Femur (tissue), 1 donor: ENCODE results near the gene ATP7B.
A peak's percentile ranks its signal among the peaks of the same experiment; 100 is the strongest.

Experiments
- DNase-seq: peaks from one replicate; pipeline ENCODE4 v3.0.0-alpha.2; 2017

Gene ATP7B

GRCh38 chr13:51976423-51976822, 34.8 kb downstream of the ATP7B start:
- no peak for DNase-seq

DNA sequence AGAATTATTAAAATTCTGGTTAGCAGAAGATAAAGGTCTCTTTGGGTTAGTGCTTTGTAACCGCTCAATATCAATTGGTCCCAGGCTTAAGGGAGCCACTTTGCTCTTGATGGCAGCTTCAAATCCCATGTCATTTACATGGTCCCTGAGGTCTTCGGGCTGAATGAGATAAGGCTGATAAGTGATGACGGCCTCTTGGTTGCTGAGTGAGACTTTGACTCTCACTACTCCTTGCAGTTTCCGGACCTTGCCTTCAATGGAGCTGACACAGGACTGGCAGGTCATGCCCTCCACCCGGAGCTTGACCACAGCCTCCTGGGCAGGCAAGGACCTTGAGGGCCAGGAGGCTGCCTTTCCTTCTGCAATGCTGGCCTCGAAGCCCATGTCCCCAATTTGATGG, 36.8 kb downstream of the ATP7B start:
- no peak for DNase-seq

DNA sequence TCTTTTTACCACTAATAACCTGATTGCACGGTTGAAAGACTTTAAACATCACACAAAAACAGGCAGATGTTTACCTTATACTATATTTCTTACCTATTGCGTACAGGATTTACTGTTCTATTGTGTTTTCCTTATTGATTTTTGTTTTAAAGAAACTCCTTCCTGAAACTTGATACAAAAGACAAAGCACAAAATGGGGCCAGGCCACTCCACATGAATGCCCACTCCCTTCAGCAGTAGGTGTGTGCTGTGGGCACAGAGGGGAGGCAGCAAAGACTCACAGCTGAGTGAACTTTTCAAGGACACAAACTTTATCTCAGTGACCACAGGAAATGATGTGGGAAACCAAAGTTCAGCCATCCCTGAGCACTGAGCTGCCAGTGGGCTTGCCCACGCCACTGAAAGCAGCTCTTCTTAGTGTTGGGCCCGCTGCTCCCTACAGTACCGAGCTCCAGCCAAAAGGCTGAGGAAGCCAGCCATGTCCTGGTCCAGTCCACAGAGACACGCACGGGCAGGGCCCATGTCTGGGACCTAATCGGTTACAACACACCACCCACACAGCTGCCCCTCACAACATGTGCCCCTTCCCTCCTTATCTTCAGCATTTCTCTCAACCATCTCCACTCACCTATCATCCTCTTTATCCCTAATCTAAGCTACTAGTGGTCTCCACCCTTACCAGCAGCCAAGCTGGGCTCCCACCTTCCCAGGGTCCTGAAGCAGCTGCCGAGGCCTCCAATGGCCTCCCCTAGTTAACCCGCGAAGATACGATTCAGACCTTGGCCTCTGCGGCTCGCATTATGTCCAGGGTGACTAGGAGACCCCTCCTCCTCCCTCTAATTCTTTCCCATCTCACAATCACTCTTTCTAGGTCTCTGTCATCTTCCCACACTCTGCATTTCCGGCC, 39.5 kb downstream of the ATP7B start:
- DNase-seq = no peak

DNA sequence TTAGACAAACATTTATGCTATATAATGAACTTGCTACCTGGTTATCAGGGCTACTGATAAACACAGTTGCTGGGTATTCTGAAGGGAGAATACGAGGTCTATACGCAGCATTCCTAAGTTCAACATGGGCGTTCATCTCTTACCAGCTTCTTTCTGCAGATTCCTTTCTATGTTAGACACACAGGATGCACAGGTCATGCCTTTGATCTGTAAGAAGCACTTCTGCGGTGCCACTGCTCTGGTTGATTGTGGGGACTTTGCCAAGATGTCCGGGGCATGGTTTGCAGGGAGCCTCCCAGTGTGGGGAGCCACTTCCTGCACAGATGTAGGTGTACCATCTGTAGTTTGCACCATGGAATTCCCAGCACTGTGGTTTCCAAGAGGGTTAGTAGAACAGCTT, 40.9 kb downstream of the ATP7B start:
- DNase-seq = no peak

GRCh38 chr13:51967482-51968446, 43.5 kb downstream of the ATP7B start:
- DNase-seq = no peak

GRCh38 chr13:51966186-51966585, 45.1 kb downstream of the ATP7B start:
- no peak for DNase-seq

DNA sequence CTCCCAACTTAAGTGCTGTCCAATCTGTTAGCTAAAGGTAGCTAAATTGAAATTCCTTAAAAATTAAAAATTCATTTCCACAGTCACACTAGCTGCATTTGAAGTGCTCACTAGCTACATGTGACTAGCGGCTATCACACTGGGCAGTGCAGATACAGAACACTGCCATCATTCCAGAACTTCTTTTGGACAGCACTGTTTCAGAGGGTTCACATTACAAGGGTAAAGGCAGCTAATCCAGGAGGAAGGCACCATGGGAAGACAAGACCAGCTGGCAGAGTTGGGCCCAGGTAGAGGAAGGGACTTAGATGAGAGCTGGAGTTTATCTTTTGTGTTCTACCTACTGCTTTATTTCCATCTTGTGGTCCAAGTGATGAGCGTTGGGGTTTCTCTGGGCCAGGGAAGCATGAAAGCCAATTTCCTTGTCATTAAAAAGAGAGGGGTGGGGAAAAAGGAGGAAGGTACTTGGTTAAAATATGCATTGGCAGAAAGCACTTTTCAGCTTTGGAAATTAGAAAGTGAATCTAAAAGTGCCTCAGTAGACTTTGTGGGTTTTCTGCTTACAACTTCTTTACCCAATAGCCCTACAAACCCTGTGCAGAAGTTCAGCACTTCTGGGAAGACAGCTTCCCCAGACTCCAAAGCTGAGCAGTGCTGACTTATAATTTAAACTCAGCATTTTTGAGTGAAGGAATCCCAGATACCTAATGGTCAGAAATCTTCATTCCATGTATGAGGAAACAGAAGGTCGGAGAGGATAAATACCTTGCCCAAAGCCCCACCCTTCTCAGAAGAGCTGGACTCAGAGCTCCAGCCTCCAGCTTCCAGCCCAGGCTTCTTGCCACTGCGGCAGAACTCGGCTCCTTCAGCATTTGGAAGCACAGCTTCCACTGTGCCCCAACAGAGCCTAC, 49.5 kb downstream of the ATP7B start:
- no peak for DNase-seq

- no peak for DNase-seq
These were observed 50.5 kb downstream of the ATP7B start for GRCh38 chr13:51960766-51961165.

- no peak for DNase-seq
These were observed 51.5 kb downstream of the ATP7B start for GRCh38 chr13:51959773-51960172.

- no peak for DNase-seq
These were observed 53.1 kb downstream of the ATP7B start for GRCh38 chr13:51958217-51958547.

GRCh38 chr13:51957377-51958216, 53.7 kb downstream of the ATP7B start:
- no peak for DNase-seq

DNA sequence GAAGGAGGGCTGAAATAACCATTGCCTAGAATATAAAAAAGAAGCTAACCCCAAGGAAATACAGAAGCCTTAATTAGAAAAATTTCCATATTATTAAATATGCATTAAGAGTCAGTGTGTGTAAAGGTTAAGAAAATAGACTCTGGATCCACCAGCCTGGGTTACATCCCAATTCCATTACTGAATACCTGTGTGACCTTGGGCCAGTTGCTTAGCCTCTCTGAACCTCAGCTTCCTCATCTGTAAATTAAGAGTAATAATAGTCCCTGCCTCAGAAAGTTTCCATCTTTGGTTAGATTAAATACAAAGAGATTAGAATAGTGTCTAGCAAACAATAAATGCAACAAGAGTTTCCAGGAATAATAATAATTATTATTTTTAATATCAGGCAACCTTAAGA, 54.5 kb downstream of the ATP7B start:
- no peak for DNase-seq

DNA sequence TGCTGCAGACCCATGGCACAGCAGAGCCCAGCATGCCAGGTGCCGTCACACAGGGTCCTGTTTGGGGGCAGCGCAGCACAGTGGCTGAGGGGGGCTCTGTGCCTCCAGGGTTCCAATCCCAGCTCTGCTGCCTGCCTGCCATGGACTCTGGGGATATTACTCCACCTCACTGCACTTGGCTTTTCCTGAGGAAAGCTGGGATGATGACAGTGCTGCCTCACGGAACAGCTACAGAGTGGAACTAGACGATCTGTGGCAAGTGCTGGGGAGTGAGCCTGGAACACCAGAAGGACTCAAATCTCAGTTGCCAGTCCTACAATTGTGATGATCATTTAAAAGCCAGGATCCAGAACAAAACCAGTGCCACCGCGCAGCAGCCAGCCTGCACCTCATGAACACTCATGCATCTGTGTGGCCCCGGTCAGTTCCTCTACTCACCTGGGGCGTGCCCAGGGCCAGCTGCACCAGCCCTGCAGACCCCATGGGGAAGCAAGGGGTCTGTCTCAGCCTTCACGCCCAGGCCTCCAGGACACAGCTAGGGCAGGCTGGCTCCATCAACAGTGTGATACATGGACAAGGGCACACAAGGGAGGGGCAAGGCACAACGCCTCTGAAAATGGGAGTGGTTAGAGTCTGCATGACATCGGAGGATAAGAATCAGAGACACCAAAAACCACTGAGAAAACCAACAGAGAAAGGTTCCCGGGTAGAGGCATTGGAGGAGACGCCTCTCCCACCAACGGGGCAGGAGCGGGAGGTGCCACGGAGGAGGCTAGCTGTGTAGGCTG, 55.2 kb downstream of the ATP7B start:
- no peak for DNase-seq

DNA sequence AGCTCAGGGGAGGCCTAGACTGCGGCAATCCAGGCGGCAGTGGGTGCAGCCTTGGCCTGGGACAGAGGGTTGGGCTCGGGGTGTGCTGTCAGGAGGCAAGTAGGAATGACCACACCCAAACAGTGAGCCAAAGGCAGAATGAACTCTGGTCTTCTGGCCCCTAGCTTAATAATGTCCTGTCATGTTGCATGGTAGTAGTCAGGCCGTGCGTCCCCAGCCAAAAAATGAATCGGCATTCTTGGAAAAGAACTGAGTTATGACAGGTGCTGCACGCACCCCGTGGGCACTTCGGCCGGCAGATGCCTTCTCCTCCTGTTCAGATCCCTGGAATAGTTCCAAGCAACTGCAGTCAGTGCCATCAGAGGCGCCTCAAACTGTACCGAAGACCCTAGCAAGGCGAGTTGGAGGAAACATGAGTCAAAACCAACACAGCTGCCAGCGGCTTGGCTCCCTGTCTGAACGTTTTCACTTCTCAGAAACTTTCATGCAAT, 55.9 kb downstream of the ATP7B start:
- DNase-seq = peak; percentile 68

- no peak for DNase-seq
These were observed 57.7 kb downstream of the ATP7B start for GRCh38 chr13:51953347-51954195.

DNA sequence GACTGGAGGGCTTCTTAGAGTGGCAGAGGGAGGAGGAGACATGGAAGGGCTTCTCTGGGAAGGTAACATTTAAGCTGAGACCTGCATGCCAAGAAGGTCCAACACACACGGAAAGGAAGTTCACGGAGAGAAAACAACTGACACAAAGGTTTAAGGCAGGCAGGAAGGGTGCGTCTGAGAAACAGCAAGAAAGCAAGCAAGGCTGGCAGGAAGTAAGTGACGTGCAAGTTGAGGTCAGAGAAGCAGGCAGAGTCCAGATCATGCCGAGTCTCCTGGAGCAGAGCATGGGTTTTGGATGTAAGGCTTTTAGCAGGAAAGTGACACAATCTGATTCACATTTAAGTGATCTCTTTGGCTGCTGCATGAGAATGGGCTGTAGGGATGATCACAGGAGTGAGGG, 60.5 kb downstream of the ATP7B start:
- DNase-seq = no peak

DNA sequence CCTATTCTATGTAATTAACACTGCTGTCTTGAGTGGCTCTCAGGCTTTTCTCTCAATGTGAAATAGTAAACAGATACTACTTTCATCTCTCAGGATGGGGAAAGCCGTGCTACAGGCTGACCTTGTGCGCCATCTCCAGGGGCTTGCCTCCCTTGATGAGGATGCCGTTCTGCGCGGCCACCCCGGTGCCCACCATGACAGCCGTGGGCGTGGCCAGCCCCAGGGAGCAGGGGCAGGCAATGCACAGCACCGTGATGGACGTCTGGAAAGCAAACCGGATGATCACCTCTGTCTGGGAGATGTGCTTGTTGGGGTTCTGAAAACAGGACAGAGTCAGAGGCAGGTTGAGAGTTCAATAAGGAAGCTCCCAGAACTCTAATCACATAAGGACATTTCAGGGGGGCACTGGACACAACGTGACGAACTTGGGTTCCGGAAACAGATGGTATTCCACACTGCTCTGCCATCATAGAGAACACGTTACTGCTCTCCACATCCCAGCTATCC, 65.0 kb downstream of the ATP7B start:
- DNase-seq = no peak

DNA sequence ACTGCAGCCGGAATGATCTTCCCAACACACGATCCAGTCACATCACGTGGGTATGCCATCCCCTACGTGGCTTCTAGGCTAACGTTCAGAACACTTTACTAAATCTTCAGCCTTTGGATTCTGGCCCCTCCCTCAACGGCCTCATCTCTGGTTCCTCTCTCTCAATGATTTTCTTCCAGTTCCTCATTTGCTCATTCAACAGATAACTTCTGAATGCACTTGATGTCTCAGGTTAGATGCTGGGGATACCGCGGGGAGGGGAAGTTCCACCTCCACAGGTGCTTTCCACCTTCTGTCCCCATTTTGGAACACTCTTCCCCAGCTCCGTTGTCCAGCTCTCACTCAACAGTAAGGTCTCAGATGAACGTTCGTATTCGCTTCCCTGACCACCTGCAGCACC, 66.1 kb downstream of the ATP7B start:
- DNase-seq = no peak

GRCh38 chr13:51944428-51944827, 66.8 kb downstream of the ATP7B start:
- DNase-seq = no peak

- DNase-seq = no peak
These were observed 67.5 kb downstream of the ATP7B start for GRCh38 chr13:51943721-51944120.
